ENCODE results near the gene ITGA11. TPM values are rescaled to one million over a fixed set of nuclear protein-coding genes. Genes with fewer than 3 reads are reported as not detected.

Gene ITGA11
- polyA plus RNA-seq, 3 donors, result 3.1 to 4.4 (median 3.4) TPM

GRCh38 chr15:68383161-68384074, 48.5 kb downstream of the ITGA11 start:
- DNase-seq (ENCODE audit: extremely low read depth in 1 of 11, low read depth in 9 of 11, low spot score in 4 of 11), result no peak

GRCh38 chr15:68382286-68383007, 49.5 kb downstream of the ITGA11 start:
- DNase-seq (ENCODE audit: extremely low read depth in 1 of 11, low read depth in 9 of 11, low spot score in 4 of 11), result no peak

- no peak for DNase-seq (ENCODE audit: extremely low read depth in 1 of 11, low read depth in 9 of 11, low spot score in 4 of 11)
Observed at GRCh38 chr15:68380456-68380855, 51.5 kb downstream of the ITGA11 start.

GRCh38 chr15:68379759-68380290, 52.1 kb downstream of the ITGA11 start:
- DNase-seq (ENCODE audit: extremely low read depth in 1 of 11, low read depth in 9 of 11, low spot score in 4 of 11), result peak in 3 of 11 donors; percentile 15 to 38 (median 26)

GRCh38 chr15:68379058-68379758, 52.8 kb downstream of the ITGA11 start:
- no peak for DNase-seq (ENCODE audit: extremely low read depth in 1 of 11, low read depth in 9 of 11, low spot score in 4 of 11)

GRCh38 chr15:68378595-68378994, 53.4 kb downstream of the ITGA11 start:
- no peak for DNase-seq (ENCODE audit: extremely low read depth in 1 of 11, low read depth in 9 of 11, low spot score in 4 of 11)

GRCh38 chr15:68377766-68378165, 54.2 kb downstream of the ITGA11 start:
- DNase-seq (ENCODE audit: extremely low read depth in 1 of 11, low read depth in 9 of 11, low spot score in 4 of 11), result no peak

GRCh38 chr15:68376447-68377060, 55.4 kb downstream of the ITGA11 start:
- no peak for DNase-seq (ENCODE audit: extremely low read depth in 1 of 11, low read depth in 9 of 11, low spot score in 4 of 11)

- DNase-seq (ENCODE audit: extremely low read depth in 1 of 11, low read depth in 9 of 11, low spot score in 4 of 11), result no peak
Observed at GRCh38 chr15:68375716-68376220, 56.2 kb downstream of the ITGA11 start.

- DNase-seq (ENCODE audit: extremely low read depth in 1 of 11, low read depth in 9 of 11, low spot score in 4 of 11), result no peak
Observed at GRCh38 chr15:68375191-68375631, 56.8 kb downstream of the ITGA11 start.

- no peak for DNase-seq (ENCODE audit: extremely low read depth in 1 of 11, low read depth in 9 of 11, low spot score in 4 of 11)
Observed at GRCh38 chr15:68374168-68374745, 57.7 kb downstream of the ITGA11 start.

- no peak for DNase-seq (ENCODE audit: extremely low read depth in 1 of 11, low read depth in 9 of 11, low spot score in 4 of 11)
Observed at GRCh38 chr15:68373028-68373427, 58.9 kb downstream of the ITGA11 start.

- no peak for DNase-seq (ENCODE audit: extremely low read depth in 1 of 11, low read depth in 9 of 11, low spot score in 4 of 11)
Observed at GRCh38 chr15:68372291-68372811, 59.6 kb downstream of the ITGA11 start.

GRCh38 chr15:68371851-68372250, 60.1 kb downstream of the ITGA11 start:
- DNase-seq (ENCODE audit: extremely low read depth in 1 of 11, low read depth in 9 of 11, low spot score in 4 of 11), result no peak

- DNase-seq (ENCODE audit: extremely low read depth in 1 of 11, low read depth in 9 of 11, low spot score in 4 of 11), result no peak
Observed at GRCh38 chr15:68371160-68371559, 60.8 kb downstream of the ITGA11 start.

- no peak for DNase-seq (ENCODE audit: extremely low read depth in 1 of 11, low read depth in 9 of 11, low spot score in 4 of 11)
Observed at GRCh38 chr15:68370768-68371151, 61.2 kb downstream of the ITGA11 start.

- no peak for DNase-seq (ENCODE audit: extremely low read depth in 1 of 11, low read depth in 9 of 11, low spot score in 4 of 11)
Observed at GRCh38 chr15:68369931-68370767, 61.8 kb downstream of the ITGA11 start.
